Activated naive CD4-positive, alpha-beta T cell treated with anti-CD3 and anti-CD28 coated beads for 36 hours (primary cell): Measurements from ENCODE around the gene RYR1. TPM values are rescaled to one million over a fixed set of nuclear protein-coding genes. Genes with fewer than 3 reads are reported as not detected.
"Not testable (repeated sequence)": the region's sequence is repeated elsewhere in the genome, so short reads cannot be mapped to it uniquely, and the experiment has no call there.

Experiments
- CTCF ChIA-PET: fragments of 350-600 bp; sonication (Branson Sonifier 250); formaldehyde crosslinking; loops from one replicate; lab custom pipeline; 2021; ENCODE audit warnings: antibody characterized with exemption; lab: Charles Lee
- DNase-seq: peaks from one replicate; pipeline ENCODE4 v3.0.0-alpha.2; 2020
- H3K27ac Mint-ChIP-seq: one replicate; pipeline ENCODE4 v1.8.0; 2021; ENCODE audit warnings: mild to moderate bottlenecking, mixed read lengths
- H3K27me3 Mint-ChIP-seq: one replicate; pipeline ENCODE4 v1.8.0; 2021; ENCODE audit warnings: low read depth, mixed read lengths
- H3K36me3 Mint-ChIP-seq: one replicate; pipeline ENCODE4 v1.8.0; 2021; ENCODE audit warnings: low read depth, mixed read lengths
- H3K4me1 Mint-ChIP-seq: one replicate; pipeline ENCODE4 v1.8.0; 2021; ENCODE audit warnings: low read depth, mixed read lengths
- H3K4me3 Mint-ChIP-seq: one replicate; pipeline ENCODE4 v1.8.0; 2021; ENCODE audit warnings: mild to moderate bottlenecking, moderate library complexity, mixed read lengths
- H3K9me3 Mint-ChIP-seq: one replicate; pipeline ENCODE4 v1.8.0; 2021; ENCODE audit warnings: mixed read lengths
- intact Hi-C: fragments of 100-400 bp; cut with micrococcal nuclease; formaldehyde crosslinking; loops from one replicate; pipeline ENCODE4 v1.15.1; 2023
- total RNA-seq, 2 experiments: library from RNA; stranded (reverse); gene quantifications; one replicate each; pipeline ENCODE4 v1.2.3, GENCODE V29; 2021

Gene RYR1
- total RNA-seq, 2 experiments from 2014 or later, result 0.96 to 1.6 TPM

DNA sequence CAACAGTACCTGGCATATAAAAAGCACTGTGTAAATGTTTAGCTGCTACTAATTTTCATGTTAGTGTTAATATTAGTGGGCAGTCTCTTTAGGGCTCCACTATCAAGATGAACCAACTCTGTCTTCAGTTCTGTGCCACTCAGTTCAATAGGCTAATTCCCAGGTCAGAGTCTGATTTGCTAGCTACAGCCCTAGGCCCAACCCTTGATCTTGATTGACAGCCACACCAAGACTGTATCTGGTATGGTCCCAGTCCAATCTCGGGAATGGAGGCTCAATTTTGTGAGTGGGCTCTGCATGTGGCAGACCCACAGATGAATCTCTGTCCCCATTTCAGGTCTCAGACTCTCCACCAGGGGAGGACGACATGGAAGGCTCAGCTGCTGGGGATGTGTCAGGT is 138.2 kb downstream of the RYR1 start:
- Mint-ChIP-seq H3K4me3 (no peak overlapping the region), H3K27me3 (peaks cover 4% of the 10 kb centered on the region), H3K27ac (no peak overlapping the region), H3K36me3 (no peaks in the 10 kb centered on the region), H3K9me3 (no peaks in the 10 kb centered on the region), H3K4me1 (no peaks in the 10 kb centered on the region)
- DNase-seq, result no peak
- CTCF ChIA-PET, result interaction anchor here (0.6 kb wide), 1 partner anchor 114 kb away, joined by 3 read pairs; no protein-coding TSS in a partner anchor
- intact Hi-C loops, result no loop called here

GRCh38 chr19:38577826-38578225 is 144.3 kb downstream of the RYR1 start:
- CTCF ChIA-PET, result interaction anchor here (1.4 kb wide), 1 partner anchor 63 kb away, joined by 4 read pairs; no protein-coding TSS in a partner anchor
- intact Hi-C loops, result no loop called here
- no peak for DNase-seq
- no peak overlapping the region for H3K27ac Mint-ChIP-seq
- H3K4me3 Mint-ChIP-seq, result no peak overlapping the region
- H3K9me3 Mint-ChIP-seq, result no peaks in the 10 kb centered on the region
- H3K27me3 Mint-ChIP-seq, result no peaks in the 10 kb centered on the region
- no peaks in the 10 kb centered on the region for H3K36me3 Mint-ChIP-seq
- H3K4me1 Mint-ChIP-seq, result no peaks in the 10 kb centered on the region

DNA sequence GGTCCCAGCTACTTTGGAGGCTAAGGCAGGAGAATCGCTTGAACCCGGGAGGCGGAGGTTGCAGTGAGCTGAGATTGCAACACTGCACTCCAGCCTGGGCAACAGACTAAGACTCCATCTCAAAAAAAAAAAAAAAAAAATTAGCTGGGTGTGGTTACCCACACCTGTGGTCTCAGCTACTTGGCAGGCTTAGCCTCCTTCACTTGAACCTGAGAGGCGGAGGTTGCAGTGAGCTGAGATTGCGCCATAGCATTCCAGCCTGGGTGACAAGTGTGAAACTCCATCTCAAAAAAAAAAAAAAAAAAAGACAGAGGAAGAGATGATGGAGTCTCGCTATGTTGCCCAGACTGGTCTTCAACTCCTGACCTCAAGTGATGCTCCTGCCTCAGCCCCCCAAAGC is 145.8 kb downstream of the RYR1 start:
- DNase-seq, H3K4me1 Mint-ChIP-seq, H3K27ac Mint-ChIP-seq, H3K36me3 Mint-ChIP-seq, intact Hi-C loops, H3K4me3 Mint-ChIP-seq, H3K9me3 Mint-ChIP-seq, H3K27me3 Mint-ChIP-seq: not testable (repeated sequence)
- CTCF ChIA-PET, result interaction anchor here (1.4 kb wide), 1 partner anchor 64 kb away, joined by 4 read pairs; no protein-coding TSS in a partner anchor

DNA sequence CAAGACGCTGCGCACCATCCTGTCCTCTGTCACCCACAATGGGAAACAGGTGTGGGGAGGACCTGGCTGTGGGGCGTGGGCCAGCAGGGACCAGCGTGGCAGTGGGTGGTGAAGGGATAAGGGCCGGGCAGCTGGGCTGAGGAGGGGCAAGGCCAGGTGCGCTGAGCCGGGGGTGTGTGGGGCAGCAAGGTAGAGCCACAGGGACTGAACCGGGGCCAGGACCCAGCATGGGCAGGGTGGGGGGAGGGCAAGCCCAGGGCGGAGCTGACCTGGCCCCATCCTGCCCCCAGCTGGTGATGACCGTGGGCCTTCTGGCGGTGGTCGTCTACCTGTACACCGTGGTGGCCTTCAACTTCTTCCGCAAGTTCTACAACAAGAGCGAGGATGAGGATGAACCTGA is 146.6 kb downstream of the RYR1 start:
- H3K27me3 Mint-ChIP-seq, result no peaks in the 10 kb centered on the region
- DNase-seq, result no peak
- H3K27ac Mint-ChIP-seq, result no peak overlapping the region
- intact Hi-C loops, result no loop called here
- no peaks in the 10 kb centered on the region for H3K36me3 Mint-ChIP-seq
- CTCF ChIA-PET, result no interaction called here
- no peaks in the 10 kb centered on the region for H3K4me1 Mint-ChIP-seq
- H3K4me3 Mint-ChIP-seq, result no peak overlapping the region
- H3K9me3 Mint-ChIP-seq, result no peaks in the 10 kb centered on the region

- CTCF ChIA-PET, result no interaction called here
- Mint-ChIP-seq H3K36me3 (peaks cover 9% of the 10 kb centered on the region), H3K4me3 (no peak overlapping the region), H3K27ac (no peak overlapping the region), H3K9me3 (no peaks in the 10 kb centered on the region), H3K27me3 (no peaks in the 10 kb centered on the region), H3K4me1 (no peaks in the 10 kb centered on the region)
- intact Hi-C loops, result no loop called here
- DNase-seq, result no peak
Measured at GRCh38 chr19:38583219-38583984, 149.9 kb downstream of the RYR1 start.

GRCh38 chr19:38583985-38584305 is 150.5 kb downstream of the RYR1 start:
- CTCF ChIA-PET, result no interaction called here
- Mint-ChIP-seq H3K9me3 (no peaks in the 10 kb centered on the region), H3K4me1 (no peaks in the 10 kb centered on the region), H3K27me3 (no peaks in the 10 kb centered on the region), H3K4me3 (no peak overlapping the region), H3K27ac (no peak overlapping the region), H3K36me3 (peaks cover 9% of the 10 kb centered on the region)
- intact Hi-C loops, result no loop called here
- no peak for DNase-seq

DNA sequence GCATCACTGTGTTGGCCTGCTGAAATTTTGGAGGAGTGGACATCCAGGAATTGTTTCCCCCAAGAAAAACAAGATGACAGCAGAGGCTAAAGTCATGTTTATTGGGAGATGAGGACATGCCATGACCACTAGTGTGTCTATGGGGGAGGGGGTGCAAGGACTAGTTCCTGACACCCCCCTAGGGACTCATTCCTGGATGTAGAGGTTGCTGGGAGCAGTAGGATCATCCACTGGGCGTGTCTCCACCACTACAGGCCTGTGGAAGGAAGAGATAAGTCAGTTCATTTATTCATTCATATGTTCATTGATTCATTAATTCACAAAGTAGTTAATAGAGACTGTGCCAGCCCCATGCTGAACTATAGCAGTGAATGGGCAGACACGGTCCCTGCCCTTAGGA is 154.1 kb downstream of the RYR1 start:
- CTCF ChIA-PET, result no interaction called here
- H3K27ac Mint-ChIP-seq, result no peak overlapping the region
- H3K9me3 Mint-ChIP-seq, result no peaks in the 10 kb centered on the region
- intact Hi-C loops, result no loop called here
- H3K27me3 Mint-ChIP-seq, result no peaks in the 10 kb centered on the region
- peaks cover 14% of the 10 kb centered on the region for H3K36me3 Mint-ChIP-seq
- no peaks in the 10 kb centered on the region for H3K4me1 Mint-ChIP-seq
- DNase-seq, result no peak
- H3K4me3 Mint-ChIP-seq, result no peak overlapping the region

GRCh38 chr19:38588041-38588440 is 154.6 kb downstream of the RYR1 start:
- intact Hi-C loops, result no loop called here
- Mint-ChIP-seq H3K27ac (no peak overlapping the region), H3K4me3 (no peak overlapping the region), H3K27me3 (no peaks in the 10 kb centered on the region), H3K36me3 (peaks cover 16% of the 10 kb centered on the region), H3K4me1 (no peaks in the 10 kb centered on the region), H3K9me3 (no peaks in the 10 kb centered on the region)
- CTCF ChIA-PET, result no interaction called here
- no peak for DNase-seq

GRCh38 chr19:38592940-38593339 is 159.4 kb downstream of the RYR1 start:
- CTCF ChIA-PET, result interaction anchor here (0.6 kb wide), 2 partner anchors 467 to 672 kb away, joined by 3 to 8 read pairs; no protein-coding TSS in a partner anchor
- intact Hi-C loops, result no loop called here
- no peak overlapping the region for H3K4me3 Mint-ChIP-seq
- no peak overlapping the region for H3K27ac Mint-ChIP-seq
- H3K27me3 Mint-ChIP-seq, result no peaks in the 10 kb centered on the region
- no peak for DNase-seq
- no peaks in the 10 kb centered on the region for H3K4me1 Mint-ChIP-seq
- H3K9me3 Mint-ChIP-seq, result no peaks in the 10 kb centered on the region
- peaks cover 26% of the 10 kb centered on the region for H3K36me3 Mint-ChIP-seq

GRCh38 chr19:38596057-38596981 is 162.8 kb downstream of the RYR1 start:
- peak; percentile 27 for DNase-seq
- Mint-ChIP-seq H3K27me3 (no peaks in the 10 kb centered on the region), H3K9me3 (no peaks in the 10 kb centered on the region), H3K4me1 (no peaks in the 10 kb centered on the region), H3K36me3 (peaks cover 29% of the 10 kb centered on the region), H3K27ac (no peak overlapping the region), H3K4me3 (no peak overlapping the region)
- intact Hi-C loops, result no loop called here
- CTCF ChIA-PET, result no interaction called here

DNA sequence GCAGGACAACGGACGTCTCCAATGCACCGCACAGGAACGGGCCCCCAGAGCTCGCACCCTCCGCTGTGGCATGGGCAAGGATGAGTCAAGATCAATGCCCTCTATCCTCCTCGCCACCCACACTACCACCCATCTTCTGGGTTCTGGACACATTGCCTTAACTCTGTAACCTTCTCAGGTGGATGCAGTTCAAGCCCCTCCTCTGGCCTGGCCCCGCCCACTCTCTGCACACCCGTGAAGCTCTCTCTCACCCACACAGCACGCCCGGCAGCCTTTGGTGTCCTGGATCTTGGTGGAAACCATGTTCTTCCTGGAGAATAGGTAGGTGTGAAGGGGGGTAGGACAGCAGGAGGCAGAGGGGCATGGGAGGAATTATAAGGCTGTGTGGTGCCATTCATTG is 163.6 kb downstream of the RYR1 start:
- peaks cover 29% of the 10 kb centered on the region for H3K36me3 Mint-ChIP-seq
- no peaks in the 10 kb centered on the region for H3K9me3 Mint-ChIP-seq
- CTCF ChIA-PET, result no interaction called here
- no peaks in the 10 kb centered on the region for H3K4me1 Mint-ChIP-seq
- H3K27ac Mint-ChIP-seq, result no peak overlapping the region
- no peak for DNase-seq
- H3K27me3 Mint-ChIP-seq, result no peaks in the 10 kb centered on the region
- intact Hi-C loops, result no loop called here
- H3K4me3 Mint-ChIP-seq, result no peak overlapping the region

DNA sequence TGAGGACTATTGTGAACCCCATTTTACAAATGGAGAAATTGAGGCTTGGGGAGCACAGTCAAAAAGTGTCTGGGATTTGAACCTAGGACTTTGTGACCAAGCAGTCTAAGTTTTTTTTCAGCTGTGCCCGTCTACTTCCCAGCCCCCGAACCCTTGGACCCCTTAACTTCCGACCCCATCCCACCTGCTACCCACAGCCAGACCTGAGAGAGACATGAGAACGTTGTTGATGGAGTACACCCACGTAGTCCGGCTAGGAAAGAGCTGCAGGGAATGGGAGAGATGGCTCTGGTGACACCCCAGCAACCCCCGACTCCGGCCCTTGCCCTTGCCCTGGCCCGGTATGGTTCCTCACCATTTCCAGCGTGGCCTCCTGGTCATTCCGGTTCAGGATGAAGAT is 166.2 kb downstream of the RYR1 start:
- DNase-seq, result no peak
- Mint-ChIP-seq H3K27ac (no peak overlapping the region), H3K27me3 (no peaks in the 10 kb centered on the region), H3K4me1 (no peaks in the 10 kb centered on the region), H3K36me3 (peaks cover 28% of the 10 kb centered on the region), H3K4me3 (no peak overlapping the region), H3K9me3 (no peaks in the 10 kb centered on the region)
- intact Hi-C loops, result no loop called here
- CTCF ChIA-PET, result no interaction called here
